Upper lobe of left lung (tissue), 4 donors: ENCODE measurements around the gene CAP2.

Experiments used
- EP300 ChIP-seq, 4 donors: sonication (generic); formaldehyde crosslinking; IDR thresholded peaks; one replicate each; pipeline ENCODE4 v1.5.1; 2017; ENCODE audit warnings: antibody characterized with exemption in 4 of 4, control low read depth in 2 of 4
- POLR2A ChIP-seq, 4 donors: fragments of 450-650 bp; IDR thresholded peaks; one replicate each; pipeline ENCODE4 v1.5.1; 2016 to 2017; ENCODE audit warnings: antibody characterized with exemption in 4 of 4, mild to moderate bottlenecking in 2 of 4
- TF ChIP-seq, protein P1 (sequence below), 6 experiments: fragments of 450-650 bp in 4 of 6; fragments of 200-600 bp in 2 of 6; sonication (generic) in 2 of 6; IDR thresholded peaks; one replicate each; pipeline ENCODE4 v1.5.1; 2016 to 2019; ENCODE audit warnings: antibody characterized with exemption in 6 of 6

DNA sequence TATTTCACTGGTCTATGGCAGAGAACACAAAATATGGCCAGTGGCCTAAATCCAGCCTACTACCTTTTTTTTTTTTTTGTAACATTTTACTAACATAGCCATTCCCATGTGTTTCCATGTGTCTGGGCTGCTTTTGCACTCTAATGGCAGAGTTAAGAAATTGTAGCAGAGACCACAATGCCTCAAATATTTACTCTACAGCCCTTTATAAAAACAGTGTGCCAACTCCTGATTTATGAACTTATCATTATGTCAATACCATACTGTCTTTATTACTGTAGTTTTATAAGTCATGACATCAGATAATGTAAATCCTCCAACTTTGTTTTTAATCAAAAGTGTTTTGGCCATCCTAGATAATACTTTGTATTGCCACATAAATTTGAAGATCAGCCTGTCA, 27.4 kb upstream of the CAP2 start:
- no peak for TF ChIP-seq POLR2A (IDR thresholded peaks at IDR 0.05)
- no peak for TF ChIP-seq EP300 (IDR thresholded peaks at IDR 0.05)
- TF ChIP-seq, protein P1, sequence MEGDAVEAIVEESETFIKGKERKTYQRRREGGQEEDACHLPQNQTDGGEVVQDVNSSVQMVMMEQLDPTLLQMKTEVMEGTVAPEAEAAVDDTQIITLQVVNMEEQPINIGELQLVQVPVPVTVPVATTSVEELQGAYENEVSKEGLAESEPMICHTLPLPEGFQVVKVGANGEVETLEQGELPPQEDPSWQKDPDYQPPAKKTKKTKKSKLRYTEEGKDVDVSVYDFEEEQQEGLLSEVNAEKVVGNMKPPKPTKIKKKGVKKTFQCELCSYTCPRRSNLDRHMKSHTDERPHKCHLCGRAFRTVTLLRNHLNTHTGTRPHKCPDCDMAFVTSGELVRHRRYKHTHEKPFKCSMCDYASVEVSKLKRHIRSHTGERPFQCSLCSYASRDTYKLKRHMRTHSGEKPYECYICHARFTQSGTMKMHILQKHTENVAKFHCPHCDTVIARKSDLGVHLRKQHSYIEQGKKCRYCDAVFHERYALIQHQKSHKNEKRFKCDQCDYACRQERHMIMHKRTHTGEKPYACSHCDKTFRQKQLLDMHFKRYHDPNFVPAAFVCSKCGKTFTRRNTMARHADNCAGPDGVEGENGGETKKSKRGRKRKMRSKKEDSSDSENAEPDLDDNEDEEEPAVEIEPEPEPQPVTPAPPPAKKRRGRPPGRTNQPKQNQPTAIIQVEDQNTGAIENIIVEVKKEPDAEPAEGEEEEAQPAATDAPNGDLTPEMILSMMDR (IDR thresholded peaks at IDR 0.05), result no peak
